WTC11 (cell line): ENCODE data around the gene TACO1.

ENCODE experiments used
- NFE2L1 ChIP-seq: sonication (generic); formaldehyde crosslinking; IDR thresholded peaks from 2 replicates; pipeline ENCODE4 v1.8.1; 2023; ENCODE audit warnings: missing genetic modification reagents
- TF ChIP-seq, protein P1 (sequence below): fragments of 200-600 bp; IDR thresholded peaks from 2 replicates; pipeline ENCODE4 v1.8.0; 2022; ENCODE audit warnings: antibody characterized with exemption
- TF ChIP-seq, protein P2 (sequence below): sonication (generic); formaldehyde crosslinking; IDR thresholded peaks from 2 replicates; pipeline ENCODE4 v1.8.1; 2023; ENCODE audit warnings: mild to moderate bottlenecking, missing genetic modification reagents

DNA sequence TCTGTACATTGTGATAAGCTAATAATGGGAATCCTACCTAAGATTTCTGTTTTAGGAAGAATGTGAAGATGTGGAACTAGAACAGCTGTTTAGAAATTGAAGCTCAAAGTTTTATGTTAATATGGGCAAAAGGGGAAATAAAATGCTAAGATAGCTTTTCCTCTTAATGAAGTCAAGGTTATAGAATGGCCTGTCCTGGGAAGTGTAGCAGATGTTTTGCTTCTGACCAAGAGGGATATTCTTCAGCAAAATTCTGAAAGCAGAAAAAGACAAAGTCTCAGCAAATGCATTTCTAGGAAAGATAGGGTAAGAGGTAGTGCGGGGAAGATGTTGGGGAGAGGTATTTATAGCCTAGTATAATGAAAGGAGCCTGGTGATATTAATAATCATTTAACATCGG lies 34.6 kb downstream of the TACO1 start:
- TF ChIP-seq NFE2L1 (CRISPR knock-in tag) = no peak
- TF ChIP-seq, protein P1, sequence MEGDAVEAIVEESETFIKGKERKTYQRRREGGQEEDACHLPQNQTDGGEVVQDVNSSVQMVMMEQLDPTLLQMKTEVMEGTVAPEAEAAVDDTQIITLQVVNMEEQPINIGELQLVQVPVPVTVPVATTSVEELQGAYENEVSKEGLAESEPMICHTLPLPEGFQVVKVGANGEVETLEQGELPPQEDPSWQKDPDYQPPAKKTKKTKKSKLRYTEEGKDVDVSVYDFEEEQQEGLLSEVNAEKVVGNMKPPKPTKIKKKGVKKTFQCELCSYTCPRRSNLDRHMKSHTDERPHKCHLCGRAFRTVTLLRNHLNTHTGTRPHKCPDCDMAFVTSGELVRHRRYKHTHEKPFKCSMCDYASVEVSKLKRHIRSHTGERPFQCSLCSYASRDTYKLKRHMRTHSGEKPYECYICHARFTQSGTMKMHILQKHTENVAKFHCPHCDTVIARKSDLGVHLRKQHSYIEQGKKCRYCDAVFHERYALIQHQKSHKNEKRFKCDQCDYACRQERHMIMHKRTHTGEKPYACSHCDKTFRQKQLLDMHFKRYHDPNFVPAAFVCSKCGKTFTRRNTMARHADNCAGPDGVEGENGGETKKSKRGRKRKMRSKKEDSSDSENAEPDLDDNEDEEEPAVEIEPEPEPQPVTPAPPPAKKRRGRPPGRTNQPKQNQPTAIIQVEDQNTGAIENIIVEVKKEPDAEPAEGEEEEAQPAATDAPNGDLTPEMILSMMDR = no peak
- TF ChIP-seq, protein P2, sequence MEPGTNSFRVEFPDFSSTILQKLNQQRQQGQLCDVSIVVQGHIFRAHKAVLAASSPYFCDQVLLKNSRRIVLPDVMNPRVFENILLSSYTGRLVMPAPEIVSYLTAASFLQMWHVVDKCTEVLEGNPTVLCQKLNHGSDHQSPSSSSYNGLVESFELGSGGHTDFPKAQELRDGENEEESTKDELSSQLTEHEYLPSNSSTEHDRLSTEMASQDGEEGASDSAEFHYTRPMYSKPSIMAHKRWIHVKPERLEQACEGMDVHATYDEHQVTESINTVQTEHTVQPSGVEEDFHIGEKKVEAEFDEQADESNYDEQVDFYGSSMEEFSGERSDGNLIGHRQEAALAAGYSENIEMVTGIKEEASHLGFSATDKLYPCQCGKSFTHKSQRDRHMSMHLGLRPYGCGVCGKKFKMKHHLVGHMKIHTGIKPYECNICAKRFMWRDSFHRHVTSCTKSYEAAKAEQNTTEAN (CRISPR knock-in tag) = no peak
